Astrocyte (in vitro differentiated cells and primary cell): ENCODE data around the gene MAPKAP1.
"Not testable (repeated sequence)": the region's sequence is repeated elsewhere in the genome, so short reads cannot be mapped to it uniquely, and the experiment has no call there.

Experiments
- CTCF ChIP-seq: IDR thresholded peaks from 2 replicates; pipeline ENCODE4 v1.5.1; 2011; ENCODE audit warnings: low read depth, mild to moderate bottlenecking, inconsistent platforms, low read length, moderate library complexity; ENCODE audit not compliant: insufficient read depth
- EZH2 ChIP-seq: IDR thresholded peaks from 2 replicates; pipeline ENCODE4 v1.6.1; 2012; ENCODE audit warnings: mild to moderate bottlenecking, low read length, inconsistent platforms; ENCODE audit not compliant: insufficient read depth

GRCh38 chr9:125566051-125566450 is 141.0 kb downstream of the MAPKAP1 start:
- not testable (repeated sequence) for TF ChIP-seq CTCF, EZH2
